Spleen (tissue), 7 donors: Measurements from ENCODE around the gene CCNJ.

ENCODE experiments used
- POLR2A ChIP-seq, 3 donors: fragments of 450-650 bp; IDR thresholded peaks; one replicate each; pipeline ENCODE4 v1.5.1; 2017; ENCODE audit warnings: antibody characterized with exemption in 3 of 3, mild to moderate bottlenecking in 1 of 3
- POLR2AphosphoS5 ChIP-seq, 3 donors: sonication (generic); formaldehyde crosslinking; IDR thresholded peaks; one replicate each; pipeline ENCODE4 v1.5.1; 2017; ENCODE audit warnings: antibody characterized with exemption in 3 of 3
- TF ChIP-seq, protein P1 (sequence below), 11 experiments: fragments of 200-600 bp in 7 of 11; fragments of 450-650 bp in 4 of 11; sonication (generic) in 4 of 11; IDR thresholded peaks in 8 of 11; conservative IDR thresholded peaks in 3 of 11; 1 replicate in 7 of 11; 2 replicates in 4 of 11; pipeline versions ENCODE4 v1.4.0 to v1.8.0; 2016 to 2021; ENCODE audit warnings: antibody characterized with exemption in 11 of 11, inconsistent platforms in 4 of 11, mild to moderate bottlenecking in 1 of 11
- donor health status: DM: no; HTN: no; CAD: no; lungs with moderate emphysema.
- donor health status: DM: no; HTN: no; CAD: no.
- donor health status: DM: no; HTN: no; CAD: no.

DNA sequence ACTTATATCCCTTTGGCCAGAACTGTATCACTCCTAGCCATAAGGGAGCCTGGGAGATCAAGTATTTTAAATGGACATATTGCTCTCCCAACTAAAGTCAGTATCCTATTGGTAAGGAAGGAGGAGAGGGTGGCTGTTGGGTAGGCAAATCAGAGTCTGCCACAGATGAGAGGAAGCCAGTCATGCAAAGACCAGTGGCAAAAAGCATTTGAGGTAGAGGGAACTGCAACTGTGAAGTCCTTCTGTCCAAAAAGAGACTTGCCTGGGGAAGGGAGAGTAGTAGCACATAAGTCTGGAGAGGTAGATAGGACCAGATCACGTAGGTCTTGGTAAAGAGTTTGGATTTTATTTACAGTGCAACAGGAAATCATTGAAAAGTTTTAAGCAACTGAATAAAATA, 8.8 kb upstream of the CCNJ start:
- TF ChIP-seq POLR2A (IDR thresholded peaks at IDR 0.05) (no peak), POLR2AphosphoS5 (IDR thresholded peaks at IDR 0.05) (no peak)
- TF ChIP-seq, protein P1, sequence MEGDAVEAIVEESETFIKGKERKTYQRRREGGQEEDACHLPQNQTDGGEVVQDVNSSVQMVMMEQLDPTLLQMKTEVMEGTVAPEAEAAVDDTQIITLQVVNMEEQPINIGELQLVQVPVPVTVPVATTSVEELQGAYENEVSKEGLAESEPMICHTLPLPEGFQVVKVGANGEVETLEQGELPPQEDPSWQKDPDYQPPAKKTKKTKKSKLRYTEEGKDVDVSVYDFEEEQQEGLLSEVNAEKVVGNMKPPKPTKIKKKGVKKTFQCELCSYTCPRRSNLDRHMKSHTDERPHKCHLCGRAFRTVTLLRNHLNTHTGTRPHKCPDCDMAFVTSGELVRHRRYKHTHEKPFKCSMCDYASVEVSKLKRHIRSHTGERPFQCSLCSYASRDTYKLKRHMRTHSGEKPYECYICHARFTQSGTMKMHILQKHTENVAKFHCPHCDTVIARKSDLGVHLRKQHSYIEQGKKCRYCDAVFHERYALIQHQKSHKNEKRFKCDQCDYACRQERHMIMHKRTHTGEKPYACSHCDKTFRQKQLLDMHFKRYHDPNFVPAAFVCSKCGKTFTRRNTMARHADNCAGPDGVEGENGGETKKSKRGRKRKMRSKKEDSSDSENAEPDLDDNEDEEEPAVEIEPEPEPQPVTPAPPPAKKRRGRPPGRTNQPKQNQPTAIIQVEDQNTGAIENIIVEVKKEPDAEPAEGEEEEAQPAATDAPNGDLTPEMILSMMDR (IDR thresholded peaks at IDR 0.05 in 8 of 11, conservative IDR thresholded peaks at IDR 0.05 in 3 of 11): no peak
